ENCODE data around the gene ARL5A.

Gene ARL5A

GRCh38 chr2:151786077-151786476 is 42.1 kb downstream of the ARL5A start:
- H3K4me3 ChIP-seq (replicated peaks; ENCODE audit: low read depth, low read length): no peak overlapping the region
- DNase-seq (ENCODE audit: extremely low read depth, insufficient read length): no peak
- TF ChIP-seq CTCF (IDR thresholded peaks at IDR 0.05; ENCODE audit: insufficient read depth, low read length, poor library complexity, severe bottlenecking): no peak

GRCh38 chr2:151783133-151783520 is 45.1 kb downstream of the ARL5A start:
- H3K36me3 ChIP-seq (ENCODE audit: control insufficient read depth, insufficient read depth, low read length): peaks cover 8% of the 10 kb centered on the region
- no peaks in the 10 kb centered on the region for H3K27me3 ChIP-seq (replicated peaks; ENCODE audit: control insufficient read depth, insufficient read depth, low read length)
- no peak for TF ChIP-seq CTCF (IDR thresholded peaks at IDR 0.05; ENCODE audit: insufficient read depth, low read length, poor library complexity, severe bottlenecking)
- H3K4me3 ChIP-seq (replicated peaks; ENCODE audit: low read depth, low read length): no peak overlapping the region
- DNase-seq (ENCODE audit: extremely low read depth, insufficient read length): no peak

More at GRCh38 chr2:151786077-151786476, 42.1 kb downstream of the ARL5A start:
- H3K27me3 ChIP-seq (replicated peaks; ENCODE audit: control insufficient read depth, insufficient read depth, low read length): no peaks in the 10 kb centered on the region
- peaks cover 8% of the 10 kb centered on the region for H3K36me3 ChIP-seq (ENCODE audit: control insufficient read depth, insufficient read depth, low read length)

- TF ChIP-seq CTCF (IDR thresholded peaks at IDR 0.05; ENCODE audit: insufficient read depth, low read length, poor library complexity, severe bottlenecking): no peak
Observed at GRCh38 chr2:151782378-151783132, 45.7 kb downstream of the ARL5A start.

GRCh38 chr2:151781642-151782041 is 46.6 kb downstream of the ARL5A start:
- Histone ChIP-seq H3K27me3 (replicated peaks; ENCODE audit: control insufficient read depth, insufficient read depth, low read length) (no peaks in the 10 kb centered on the region), H3K4me3 (replicated peaks; ENCODE audit: low read depth, low read length) (no peak overlapping the region), H3K36me3 (ENCODE audit: control insufficient read depth, insufficient read depth, low read length) (peaks cover 8% of the 10 kb centered on the region)
- TF ChIP-seq CTCF (IDR thresholded peaks at IDR 0.05; ENCODE audit: insufficient read depth, low read length, poor library complexity, severe bottlenecking): no peak
- DNase-seq (ENCODE audit: extremely low read depth, insufficient read length): no peak

More at GRCh38 chr2:151782378-151783132, 45.7 kb downstream of the ARL5A start:
- Histone ChIP-seq H3K36me3 (ENCODE audit: control insufficient read depth, insufficient read depth, low read length) (peaks cover 8% of the 10 kb centered on the region), H3K27me3 (replicated peaks; ENCODE audit: control insufficient read depth, insufficient read depth, low read length) (no peaks in the 10 kb centered on the region), H3K4me3 (replicated peaks; ENCODE audit: low read depth, low read length) (no peak overlapping the region)
- no peak for DNase-seq (ENCODE audit: extremely low read depth, insufficient read length)

GRCh38 chr2:151780938-151781337 is 47.3 kb downstream of the ARL5A start:
- no peaks in the 10 kb centered on the region for H3K27me3 ChIP-seq (replicated peaks; ENCODE audit: control insufficient read depth, insufficient read depth, low read length)
- DNase-seq (ENCODE audit: extremely low read depth, insufficient read length): no peak
- TF ChIP-seq CTCF (IDR thresholded peaks at IDR 0.05; ENCODE audit: insufficient read depth, low read length, poor library complexity, severe bottlenecking): no peak

More at GRCh38 chr2:151780938-151781337, 47.3 kb downstream of the ARL5A start:
- H3K4me3 ChIP-seq (replicated peaks; ENCODE audit: low read depth, low read length): no peak overlapping the region
- H3K36me3 ChIP-seq (ENCODE audit: control insufficient read depth, insufficient read depth, low read length): peaks cover 8% of the 10 kb centered on the region

Data from GM06990 (cell line).